ENCODE results near the gene UBA52. TPM values are rescaled to one million over a fixed set of nuclear protein-coding genes. Genes with fewer than 3 reads are reported as not detected.

The UBA52 gene
- total and polyA plus RNA-seq, 10 of the 15 experiments (the other 5 are each of a cell fraction or from before 2014, with no cell fraction given) = 1,131 to 2,392 (median 1,645) TPM

- no peak for TF ChIP-seq PRDM15 (CRISPR knock-in tag; IDR thresholded peaks at IDR 0.05)
- no peak for TF ChIP-seq NR2C1 (IDR thresholded peaks at IDR 0.05)
- TF ChIP-seq GATAD2B (conservative IDR thresholded peaks at IDR 0.05; ENCODE audit: low read depth) = peak; percentile 50; the same call in 1 of the 2 replicates
- TF ChIP-seq IKZF2 (IDR thresholded peaks at IDR 0.05) = no peak
- TF ChIP-seq HDGF (IDR thresholded peaks at IDR 0.05) = peak; percentile 45; the same call in 1 of the 2 replicates
- peak; percentile 74 for TF ChIP-seq RAD21 (IDR thresholded peaks at IDR 0.05; ENCODE audit: insufficient read depth, low read depth, low read length)
- TF ChIP-seq ZNF207 (IDR thresholded peaks at IDR 0.05; ENCODE audit: borderline replicate concordance) = peak; percentile 74; the same call in 1 of the 2 replicates
- TF ChIP-seq ZSCAN29 (IDR thresholded peaks at IDR 0.05) = peak; percentile 46; the same call in 1 of the 2 replicates
- TF ChIP-seq TCF3 (IDR thresholded peaks at IDR 0.05; ENCODE audit: borderline replicate concordance, insufficient read depth, low read depth, low read length) = 0 out of 2 replicates have a peak, but pooled peaks have one; percentile 3
- 0 out of 4 replicates have a peak, but pooled peaks of 1 of the 2 experiments have one; percentile 14 for TF ChIP-seq SRF (IDR thresholded peaks at IDR 0.05; ENCODE audit: low read depth in 2 of 2, low read length in 2 of 2)
- peak; percentile 63 for TF ChIP-seq YY1 (IDR thresholded peaks at IDR 0.05; ENCODE audit: low read depth, low read length)
- peak; percentile 64; the same call in 1 of the 2 replicates for TF ChIP-seq DPF2 (IDR thresholded peaks at IDR 0.05)
- TF ChIP-seq PAX5 (IDR thresholded peaks at IDR 0.05; ENCODE audit: borderline replicate concordance, low read depth, low read length) = no peak
- TF ChIP-seq CTCF (IDR thresholded peaks at IDR 0.05 in 2 of 3, conservative IDR thresholded peaks at IDR 0.05 in 1 of 3; ENCODE audit: control insufficient read depth in 2 of 3, extremely low read depth in 1 of 3, insufficient read depth in 1 of 3, low read depth in 3 of 3, low read length in 3 of 3) = peak; percentile 66 to 88 (median 81)
- no peak for TF ChIP-seq ELK1 (IDR thresholded peaks at IDR 0.05; ENCODE audit: low read depth, low read length)
- no peak for TF ChIP-seq ZBTB40 (IDR thresholded peaks at IDR 0.05; ENCODE audit: borderline replicate concordance)
- TF ChIP-seq BHLHE40 (IDR thresholded peaks at IDR 0.05; ENCODE audit: borderline replicate concordance in 1 of 2, low read depth in 2 of 2, low read length in 1 of 2) = peak; percentile 46 to 80; a peak in 3 of 4 replicates
Observed at GRCh38 chr19:18594096-18594823, 22.6 kb downstream of the UBA52 start (continued).
